Measurements from ENCODE around the gene SLC16A3. TPM values are rescaled to one million over a fixed set of nuclear protein-coding genes. Genes with fewer than 3 reads are reported as not detected.
A peak's percentile ranks its signal among the peaks of the same experiment; 100 is the strongest.

SLC16A3 gene
- total RNA-seq, 4 donors from 2014 or later: 42.1 to 75.5 (median 44.2) TPM

DNA sequence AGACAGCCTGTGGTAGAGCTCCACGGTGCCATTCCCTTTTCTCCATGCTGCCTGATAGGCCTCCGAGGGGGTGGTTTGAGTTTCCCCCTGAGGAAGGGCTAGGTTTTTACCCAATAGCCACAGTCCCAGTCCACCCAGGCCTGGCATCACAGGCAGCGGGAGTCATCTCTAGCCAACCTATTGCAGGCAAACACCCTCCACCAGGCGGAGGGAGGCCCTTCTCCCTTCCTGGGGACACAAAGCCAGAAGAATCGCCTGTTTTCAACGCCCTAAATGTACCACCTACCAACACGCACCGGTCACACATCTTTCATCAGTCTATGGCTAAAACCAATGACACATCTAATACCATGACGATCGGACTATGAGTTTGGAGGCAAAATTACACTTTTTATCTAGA is 37.3 kb downstream of the SLC16A3 start:
- peaks cover 38 to 64% of the 10 kb centered on the region in 2 donors for H3K4me1 ChIP-seq
- no peak overlapping the region for H3K4me3 ChIP-seq (replicated peaks in 1 of 3)
- H3K27me3 ChIP-seq: no peaks in the 10 kb centered on the region
- TF ChIP-seq, protein P1, sequence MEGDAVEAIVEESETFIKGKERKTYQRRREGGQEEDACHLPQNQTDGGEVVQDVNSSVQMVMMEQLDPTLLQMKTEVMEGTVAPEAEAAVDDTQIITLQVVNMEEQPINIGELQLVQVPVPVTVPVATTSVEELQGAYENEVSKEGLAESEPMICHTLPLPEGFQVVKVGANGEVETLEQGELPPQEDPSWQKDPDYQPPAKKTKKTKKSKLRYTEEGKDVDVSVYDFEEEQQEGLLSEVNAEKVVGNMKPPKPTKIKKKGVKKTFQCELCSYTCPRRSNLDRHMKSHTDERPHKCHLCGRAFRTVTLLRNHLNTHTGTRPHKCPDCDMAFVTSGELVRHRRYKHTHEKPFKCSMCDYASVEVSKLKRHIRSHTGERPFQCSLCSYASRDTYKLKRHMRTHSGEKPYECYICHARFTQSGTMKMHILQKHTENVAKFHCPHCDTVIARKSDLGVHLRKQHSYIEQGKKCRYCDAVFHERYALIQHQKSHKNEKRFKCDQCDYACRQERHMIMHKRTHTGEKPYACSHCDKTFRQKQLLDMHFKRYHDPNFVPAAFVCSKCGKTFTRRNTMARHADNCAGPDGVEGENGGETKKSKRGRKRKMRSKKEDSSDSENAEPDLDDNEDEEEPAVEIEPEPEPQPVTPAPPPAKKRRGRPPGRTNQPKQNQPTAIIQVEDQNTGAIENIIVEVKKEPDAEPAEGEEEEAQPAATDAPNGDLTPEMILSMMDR (IDR thresholded peaks at IDR 0.05): no peak
- TF ChIP-seq POLR2A (IDR thresholded peaks at IDR 0.05): no peak
- intact Hi-C loops (cut with DNase I): no loop called here
- peaks cover 43 to 52% of the 10 kb centered on the region in 2 donors for H3K36me3 ChIP-seq
- H3K27ac ChIP-seq: peak overlapping the region in 2 of 3 donors; percentile 82 to 87
- no peak for DNase-seq
- WGBS, 2 donors: 95 to 96% methylated on average over 10 of the region's 10 CpGs
- no peaks in the 10 kb centered on the region for H3K9me3 ChIP-seq

DNA sequence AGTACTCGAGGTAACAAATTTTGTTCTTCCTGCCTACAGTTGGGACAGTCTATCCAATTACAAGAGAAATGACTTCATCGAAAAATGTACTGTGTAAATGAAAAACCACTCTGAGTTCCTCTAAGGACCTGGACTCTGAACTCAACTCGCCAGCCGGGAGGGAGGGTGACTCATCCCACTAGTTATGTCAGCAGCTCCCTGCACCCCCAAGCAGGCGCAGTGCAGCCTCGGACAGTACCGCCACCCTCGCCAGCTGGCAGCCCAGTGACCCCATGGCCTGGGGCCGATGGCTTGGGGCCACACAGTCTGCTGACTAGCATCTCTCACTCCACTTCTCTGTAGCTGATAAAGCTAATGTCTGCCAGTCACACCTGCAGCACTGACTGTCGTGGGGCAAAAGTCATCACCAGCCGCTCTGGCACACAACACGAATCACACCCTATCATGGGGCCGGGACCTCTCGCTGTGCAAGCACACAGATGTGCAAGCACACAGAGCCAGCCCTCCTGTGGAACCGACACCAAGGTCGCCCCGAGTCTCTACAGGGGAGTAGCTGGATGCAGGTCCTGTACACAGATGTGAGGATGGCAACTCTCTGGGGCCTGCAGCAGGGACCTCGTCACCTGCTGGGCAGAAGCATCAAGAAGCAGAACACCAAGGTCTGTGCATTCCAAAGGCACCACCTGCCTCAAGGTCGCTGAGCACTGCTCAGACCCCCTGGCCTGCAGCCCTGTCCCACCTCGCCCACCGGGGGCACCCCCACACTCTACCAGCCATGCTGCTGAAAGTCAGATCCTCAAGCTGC is 38.9 kb downstream of the SLC16A3 start:
- Histone ChIP-seq H3K27ac (peak overlapping the region; percentile 82 to 87 (median 87)), H3K4me1 (peaks cover 48 to 76% of the 10 kb centered on the region in 2 donors), H3K27me3 (no peaks in the 10 kb centered on the region), H3K36me3 (peaks cover 39 to 42% of the 10 kb centered on the region in 2 donors), H3K4me3 (replicated peaks in 1 of 3) (no peak overlapping the region), H3K9me3 (no peaks in the 10 kb centered on the region)
- TF ChIP-seq POLR2A (IDR thresholded peaks at IDR 0.05): no peak
- TF ChIP-seq, protein P1 (IDR thresholded peaks at IDR 0.05): no peak
- WGBS, 2 donors: 39 to 48% methylated on average over 11 to 21 of the region's 21 CpGs
- intact Hi-C loops (cut with DNase I): no loop called here
- peak; percentile 90 to 97 for DNase-seq

DNA sequence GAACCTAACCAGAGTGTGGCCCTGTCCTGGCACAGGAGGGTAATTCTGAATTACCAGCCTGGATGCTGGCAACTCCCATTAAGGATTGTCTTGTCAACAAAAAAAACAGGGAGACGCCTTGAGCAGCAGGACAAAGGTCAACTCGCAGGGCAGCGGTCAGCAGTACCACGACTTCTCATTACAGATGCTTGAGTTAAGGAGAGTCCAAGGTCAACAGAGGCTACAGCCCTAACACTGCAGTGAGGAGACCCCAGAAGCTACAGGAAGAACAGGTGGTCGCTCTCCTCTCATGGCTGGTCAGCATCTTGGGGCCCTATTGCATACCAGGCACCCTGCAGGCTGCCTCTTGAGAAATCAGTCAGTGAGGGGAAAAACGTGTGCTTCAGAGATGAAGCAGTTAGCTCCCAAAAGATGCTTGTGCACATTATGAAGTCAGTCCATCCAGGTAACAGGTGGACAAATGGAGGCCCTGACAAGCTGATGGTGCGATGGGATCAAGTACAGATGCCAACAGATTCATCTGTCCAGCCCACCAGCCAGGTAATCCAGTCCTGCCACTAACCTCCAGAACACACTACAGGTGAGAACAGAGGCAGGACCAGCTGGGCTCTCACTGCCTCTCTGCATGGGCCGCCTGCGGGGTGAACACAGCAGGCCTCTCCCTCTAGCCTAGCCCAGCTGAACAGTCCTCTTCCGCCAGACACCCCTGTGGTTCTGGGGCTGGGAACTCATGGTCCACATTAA is 40.5 kb downstream of the SLC16A3 start:
- Histone ChIP-seq H3K4me1 (peaks cover 52 to 72% of the 10 kb centered on the region in 2 donors), H3K36me3 (peaks cover 27% of the 10 kb centered on the region in 2 donors), H3K4me3 (replicated peaks in 1 of 3) (no peak overlapping the region), H3K27ac (peak overlapping the region in 1 of 3 donors; percentile 87), H3K9me3 (no peaks in the 10 kb centered on the region), H3K27me3 (no peaks in the 10 kb centered on the region)
- intact Hi-C loops (cut with DNase I): no loop called here
- WGBS, 2 donors: 70 to 72% methylated on average over 8 to 10 of the region's 10 CpGs
- DNase-seq: no peak
- TF ChIP-seq POLR2A (IDR thresholded peaks at IDR 0.05): no peak
- TF ChIP-seq, protein P1 (IDR thresholded peaks at IDR 0.05): no peak

DNA sequence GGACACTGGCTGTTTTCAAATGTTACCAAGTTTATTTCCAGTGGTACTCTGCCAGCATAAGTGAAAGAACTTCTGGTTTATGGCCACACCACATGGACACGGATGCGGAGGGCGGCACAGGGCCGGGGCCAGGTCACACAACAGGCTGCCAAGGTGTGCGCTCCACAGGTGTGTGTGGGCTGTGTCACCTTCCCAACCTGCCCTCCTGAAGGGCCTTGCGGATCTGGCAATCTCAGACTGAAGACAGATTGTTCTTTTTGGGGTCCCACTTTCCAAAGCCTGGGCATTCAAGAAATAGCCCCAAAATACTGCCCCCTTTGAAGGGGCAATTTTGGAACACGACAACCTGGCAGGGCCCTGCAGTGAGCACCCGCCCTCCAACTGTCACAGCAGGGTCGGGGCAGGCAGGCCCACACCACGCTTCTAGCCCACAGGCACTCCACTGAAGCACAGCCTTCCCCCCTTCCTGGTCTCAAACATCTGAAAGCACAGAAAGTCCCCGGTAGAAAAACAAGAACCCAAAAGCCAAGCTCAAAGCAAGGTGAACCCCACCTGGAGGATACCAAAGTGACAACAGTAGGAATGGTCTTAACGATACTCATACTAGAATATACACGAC is 41.1 kb downstream of the SLC16A3 start:
- H3K4me1 ChIP-seq: peaks cover 51 to 78% of the 10 kb centered on the region in 2 donors
- H3K36me3 ChIP-seq: peaks cover 20% of the 10 kb centered on the region in 2 donors
- DNase-seq: no peak
- peak overlapping the region in 1 of 3 donors; percentile 40 for H3K27ac ChIP-seq
- intact Hi-C loops (cut with DNase I): no loop called here
- TF ChIP-seq, protein P1 (IDR thresholded peaks at IDR 0.05): no peak
- no peak for TF ChIP-seq POLR2A (IDR thresholded peaks at IDR 0.05)
- no peaks in the 10 kb centered on the region for H3K27me3 ChIP-seq
- WGBS, 2 donors: 77 to 81% methylated on average over 7 to 13 of the region's 13 CpGs
- H3K9me3 ChIP-seq: no peaks in the 10 kb centered on the region
- no peak overlapping the region for H3K4me3 ChIP-seq (replicated peaks in 1 of 3)
